Esophagus muscularis mucosa (tissue), 4 donors: ENCODE data around the gene DENND6B. TPM values are rescaled to one million over a fixed set of nuclear protein-coding genes. Genes with fewer than 3 reads are reported as not detected.

Source experiments
- DNase-seq: peaks from one replicate; pipeline ENCODE4 v3.0.0-alpha.2; 2017; ENCODE audit errors: extremely low spot score
- H3K27ac ChIP-seq, 4 donors: fragments of 200-600 bp; sonication (generic); replicated peaks in 1 of 4; 1 replicate in 3 of 4; 2 replicates in 1 of 4; pipeline ENCODE4 v1.5.1; 2016 to 2019; ENCODE audit warnings: mild to moderate bottlenecking in 1 of 4
- H3K27me3 ChIP-seq, 4 donors: fragments of 200-600 bp; sonication (generic); one replicate each; pipeline versions ENCODE4 v1.5.1 to v1.6.0; 2016 to 2019
- H3K36me3 ChIP-seq, 4 donors: fragments of 200-600 bp; sonication (generic); one replicate each; pipeline ENCODE4 v1.5.1; 2016 to 2019
- H3K4me1 ChIP-seq, 4 donors: fragments of 200-600 bp; sonication (generic); one replicate each; pipeline ENCODE4 v1.5.1; 2016 to 2019
- H3K4me3 ChIP-seq, 4 donors: fragments of 200-600 bp; sonication (generic); 1 replicate in 2 of 4; 2 replicates in 2 of 4; pipeline ENCODE4 v1.5.1; 2016 to 2019; ENCODE audit warnings: mild to moderate bottlenecking in 4 of 4, moderate library complexity in 1 of 4
- H3K9me3 ChIP-seq, 4 donors: fragments of 200-600 bp; sonication (generic); 1 replicate in 3 of 4; 2 replicates in 1 of 4; pipeline ENCODE4 v1.5.1; 2016 to 2019
- EP300 ChIP-seq: sonication (generic); formaldehyde crosslinking; IDR thresholded peaks from one replicate; pipeline ENCODE4 v1.6.1; 2017; ENCODE audit warnings: antibody characterized with exemption
- POLR2A ChIP-seq: fragments of 450-650 bp; IDR thresholded peaks from one replicate; pipeline ENCODE4 v1.6.1; 2017; ENCODE audit warnings: antibody characterized with exemption, moderate library complexity, mild to moderate bottlenecking, low read depth
- POLR2AphosphoS5 ChIP-seq, 2 donors: sonication (generic); formaldehyde crosslinking; IDR thresholded peaks; one replicate each; pipeline ENCODE4 v1.6.1; 2017; ENCODE audit warnings: antibody characterized with exemption in 2 of 2
- WGBS: methylation state at CpG from one replicate; pipeline ENCODE4 v1.1.5; 2018; 5-methylcytosine and 5-hydroxymethylcytosine counted together
- intact Hi-C: fragments of 100-400 bp; cut with DNase I; formaldehyde crosslinking; loops from one replicate; pipeline ENCODE4 v1.15.1; 2023
- total RNA-seq, 4 donors: library from RNA; depleted of rRNA; stranded (reverse); fragments of >200 nt; gene quantifications; one replicate each; pipeline versions ENCODE4 v1.1.0 to v1.2.1, GENCODE V29; 2016
- TF ChIP-seq, protein P1 (sequence below), 3 experiments: fragments of 200-600 bp in 2 of 3; fragments of 450-650 bp in 1 of 3; sonication (generic) in 2 of 3; IDR thresholded peaks; one replicate each; pipeline ENCODE4 v1.5.1; 2017 to 2019; ENCODE audit warnings: antibody characterized with exemption in 3 of 3, mild to moderate bottlenecking in 2 of 3, moderate library complexity in 1 of 3

DENND6B gene
- total RNA-seq, 4 donors from 2014 or later = 1.7 to 3.8 (median 2.5) TPM

DNA sequence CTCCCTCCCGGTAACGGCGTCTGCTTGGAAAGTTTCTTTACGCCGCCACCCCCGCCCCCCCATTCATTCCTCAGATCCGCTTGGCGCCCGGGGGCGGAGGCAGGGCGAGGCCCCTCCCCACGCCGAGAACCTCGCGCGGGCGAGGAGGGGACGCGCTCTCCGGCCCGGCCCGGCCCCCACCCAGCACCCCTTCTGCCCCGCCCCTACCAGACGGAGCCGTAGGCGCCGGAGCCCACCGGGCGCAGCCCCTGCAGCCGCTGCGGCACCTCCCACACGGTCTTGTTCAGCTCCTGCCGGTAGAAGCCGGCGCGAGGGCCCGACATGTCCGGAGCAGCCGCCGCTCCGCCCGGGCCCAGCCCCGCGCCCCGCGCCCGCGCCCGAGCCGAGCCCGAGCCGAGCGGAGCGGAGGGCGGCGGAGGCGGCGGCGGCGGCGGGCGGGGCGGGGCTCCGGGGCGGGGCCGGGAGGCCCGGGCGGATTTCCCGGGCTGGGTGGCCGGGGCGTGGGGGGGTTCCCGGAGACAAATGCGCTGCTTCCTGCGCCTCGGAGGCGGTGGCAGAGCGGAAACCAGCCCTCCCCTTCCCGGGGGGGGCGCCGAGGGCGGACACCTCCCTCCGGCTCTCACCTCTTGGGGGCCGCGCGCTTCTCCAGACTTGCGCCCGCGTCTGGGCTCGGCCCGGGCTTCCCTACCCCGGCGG is 56.7 kb downstream of the DENND6B start, which contains the start of gene MAPK11:
Gene MAPK11 (minus strand): TSS at position 411 of the 696 bp plus-strand sequence. CDS start 88 bp downstream, at position 323.
- Histone ChIP-seq H3K36me3 (peaks cover 3 to 4% (median 4%) of the 10 kb centered on the region in 4 donors), H3K4me1 (peaks cover 61 to 74% (median 68%) of the 10 kb centered on the region in 4 donors), H3K4me3 (peak within 1 kb of the TSS; percentile 58 to 69 (median 60)), H3K27me3 (peaks cover 0 to 10% (median 0%) of the 10 kb centered on the region in 4 donors), H3K9me3 (no peaks in the 10 kb centered on the region), H3K27ac (peak within 1 kb of the TSS; percentile 65 to 85 (median 72))
- intact Hi-C loops = no loop called here
- DNase-seq = no peak
- TF ChIP-seq EP300 = no peak
- TF ChIP-seq POLR2AphosphoS5 (IDR thresholded peaks at IDR 0.05) = no peak
- TF ChIP-seq POLR2A = no peak
- TF ChIP-seq, protein P1, sequence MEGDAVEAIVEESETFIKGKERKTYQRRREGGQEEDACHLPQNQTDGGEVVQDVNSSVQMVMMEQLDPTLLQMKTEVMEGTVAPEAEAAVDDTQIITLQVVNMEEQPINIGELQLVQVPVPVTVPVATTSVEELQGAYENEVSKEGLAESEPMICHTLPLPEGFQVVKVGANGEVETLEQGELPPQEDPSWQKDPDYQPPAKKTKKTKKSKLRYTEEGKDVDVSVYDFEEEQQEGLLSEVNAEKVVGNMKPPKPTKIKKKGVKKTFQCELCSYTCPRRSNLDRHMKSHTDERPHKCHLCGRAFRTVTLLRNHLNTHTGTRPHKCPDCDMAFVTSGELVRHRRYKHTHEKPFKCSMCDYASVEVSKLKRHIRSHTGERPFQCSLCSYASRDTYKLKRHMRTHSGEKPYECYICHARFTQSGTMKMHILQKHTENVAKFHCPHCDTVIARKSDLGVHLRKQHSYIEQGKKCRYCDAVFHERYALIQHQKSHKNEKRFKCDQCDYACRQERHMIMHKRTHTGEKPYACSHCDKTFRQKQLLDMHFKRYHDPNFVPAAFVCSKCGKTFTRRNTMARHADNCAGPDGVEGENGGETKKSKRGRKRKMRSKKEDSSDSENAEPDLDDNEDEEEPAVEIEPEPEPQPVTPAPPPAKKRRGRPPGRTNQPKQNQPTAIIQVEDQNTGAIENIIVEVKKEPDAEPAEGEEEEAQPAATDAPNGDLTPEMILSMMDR (IDR thresholded peaks at IDR 0.05) = no peak
- 0% methylated on average over 1 of the region's 92 CpGs for WGBS

DNA sequence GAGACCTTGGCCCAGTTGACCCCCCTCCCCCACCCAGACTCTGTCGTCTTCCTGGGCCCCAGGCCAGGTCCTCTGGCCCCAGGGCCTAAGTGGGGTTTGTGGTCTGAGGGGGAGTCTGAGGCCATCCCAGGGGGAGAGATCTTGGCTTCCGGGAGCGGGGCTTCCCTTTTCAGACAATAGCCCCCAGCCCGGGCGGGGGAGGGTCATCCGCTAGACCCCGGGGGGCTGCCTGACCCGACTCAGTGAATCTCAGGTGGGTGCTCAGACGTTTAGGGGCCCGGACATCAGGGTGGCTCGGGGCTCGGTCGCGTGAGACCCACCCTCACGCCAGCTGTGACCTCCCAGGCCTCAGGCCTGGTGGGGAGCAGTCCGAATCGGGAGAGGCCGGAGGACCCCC is 57.2 kb downstream of the DENND6B start:
- H3K27ac ChIP-seq = peak overlapping the region; percentile 65 to 85 (median 72)
- no peaks in the 10 kb centered on the region for H3K36me3 ChIP-seq
- peak overlapping the region; percentile 58 to 69 (median 60) for H3K4me3 ChIP-seq
- H3K9me3 ChIP-seq = no peaks in the 10 kb centered on the region
- peaks cover 61 to 70% (median 66%) of the 10 kb centered on the region in 4 donors for H3K4me1 ChIP-seq
- intact Hi-C loops = no loop called here
- 0% methylated on average over 2 of the region's 18 CpGs for WGBS
- DNase-seq = no peak
- TF ChIP-seq, protein P1 (IDR thresholded peaks at IDR 0.05) = no peak
- TF ChIP-seq POLR2A = no peak
- no peak for TF ChIP-seq POLR2AphosphoS5 (IDR thresholded peaks at IDR 0.05)
- TF ChIP-seq EP300 = no peak
- H3K27me3 ChIP-seq = peaks cover 0 to 10% (median 0%) of the 10 kb centered on the region in 4 donors

DNA sequence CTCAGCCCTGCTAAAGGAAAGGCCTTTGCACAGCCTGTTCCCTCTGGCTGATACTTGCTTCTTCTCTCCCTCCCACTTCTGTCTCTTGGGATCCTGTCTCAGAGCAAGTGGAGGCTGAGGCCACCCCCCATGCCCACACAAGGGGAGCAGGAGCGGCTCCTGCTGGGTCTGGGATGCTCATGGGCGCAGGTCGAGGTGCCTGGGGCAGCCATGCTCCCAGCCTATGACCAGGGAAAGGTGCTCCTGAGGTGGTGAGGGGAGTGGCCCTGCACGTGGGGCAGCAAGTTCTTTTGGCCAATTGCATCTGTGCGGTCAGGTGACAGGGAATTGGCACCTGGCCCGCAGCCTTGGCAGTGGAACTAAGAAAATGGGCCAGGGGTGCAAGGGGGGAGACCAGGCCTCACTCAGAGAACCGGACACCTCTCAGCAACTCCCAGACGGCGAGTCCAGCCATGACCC is 58.1 kb downstream of the DENND6B start:
- peaks cover 54 to 64% (median 62%) of the 10 kb centered on the region in 4 donors for H3K4me1 ChIP-seq
- H3K36me3 ChIP-seq = no peaks in the 10 kb centered on the region
- no peaks in the 10 kb centered on the region for H3K9me3 ChIP-seq
- intact Hi-C loops = no loop called here
- H3K27me3 ChIP-seq = peaks cover 0 to 10% (median 0%) of the 10 kb centered on the region in 4 donors
- H3K27ac ChIP-seq = peak overlapping the region; percentile 51 to 85 (median 64)
- H3K4me3 ChIP-seq = no peak overlapping the region
- TF ChIP-seq, protein P1 (IDR thresholded peaks at IDR 0.05) = no peak
- TF ChIP-seq POLR2A = no peak
- TF ChIP-seq EP300 = no peak
- no peak for TF ChIP-seq POLR2AphosphoS5 (IDR thresholded peaks at IDR 0.05)
- DNase-seq = no peak
- 59% methylated on average over 9 of the region's 9 CpGs for WGBS

GRCh38 chr22:50267591-50268390 is 59.0 kb downstream of the DENND6B start:
- TF ChIP-seq EP300 (no peak), POLR2AphosphoS5 (IDR thresholded peaks at IDR 0.05) (no peak)
- TF ChIP-seq, protein P1 (IDR thresholded peaks at IDR 0.05) = peak in 2 of 3 experiments; percentile 24 to 39
- Histone ChIP-seq H3K4me1 (peaks cover 54 to 69% (median 65%) of the 10 kb centered on the region in 4 donors), H3K9me3 (no peaks in the 10 kb centered on the region), H3K4me3 (peak overlapping the region; percentile 44 to 57 (median 50)), H3K36me3 (no peaks in the 10 kb centered on the region), H3K27me3 (peaks cover 0 to 16% (median 0%) of the 10 kb centered on the region in 4 donors), H3K27ac (peak overlapping the region; percentile 51 to 85 (median 64))
- 25% methylated on average over 19 of the region's 75 CpGs for WGBS
- no peak for DNase-seq
- intact Hi-C loops = no loop called here
